ENCODE measurements around the gene MAP3K13.
"Not testable (repeated sequence)": the region's sequence is repeated elsewhere in the genome, so short reads cannot be mapped to it uniquely, and the experiment has no call there.

MAP3K13 gene

GRCh38 chr3:185470323-185470722 is 107.4 kb downstream of the MAP3K13 start:
- no peaks in the 10 kb centered on the region for H3K27me3 ChIP-seq (ENCODE audit: control insufficient read depth in 3 of 3, insufficient read depth in 3 of 3, low read depth in 1 of 3, low read length in 3 of 3)
- H2BK12ac ChIP-seq (ENCODE audit: low read length), result no peak overlapping the region
- no peaks in the 10 kb centered on the region for H3K9me3 ChIP-seq (replicated peaks in 1 of 2; ENCODE audit: control insufficient read depth in 2 of 2, insufficient read depth in 1 of 2, low read depth in 1 of 2, low read length in 2 of 2)
- peaks cover 4 to 26% of the 10 kb centered on the region in 2 donors for H3K36me3 ChIP-seq (replicated peaks in 1 of 2; ENCODE audit: control insufficient read depth in 2 of 2, insufficient read depth in 2 of 2, low read length in 2 of 2)
- H3K18ac ChIP-seq (ENCODE audit: low read length), result no peak overlapping the region
- no peak overlapping the region for H4K8ac ChIP-seq (ENCODE audit: low read depth, low read length)
- H2BK15ac ChIP-seq (ENCODE audit: low read length), result no peak overlapping the region
- H3K4me2 ChIP-seq (ENCODE audit: insufficient read depth, low read length, poor library complexity, severe bottlenecking), result no peak overlapping the region
- H2AFZ ChIP-seq (ENCODE audit: low read length), result no peak overlapping the region
- no peak overlapping the region for H2BK5ac ChIP-seq (ENCODE audit: low read length)
- no peaks in the 10 kb centered on the region for H3K4me1 ChIP-seq (ENCODE audit: control insufficient read depth in 2 of 2, insufficient read depth in 1 of 2, low read depth in 1 of 2, low read length in 2 of 2)
- H3K14ac ChIP-seq (ENCODE audit: low read length), result no peak overlapping the region
- no peak overlapping the region for H3K27ac ChIP-seq (replicated peaks; ENCODE audit: low read length)
- H3K9ac ChIP-seq (ENCODE audit: low read depth, low read length, poor library complexity), result no peak overlapping the region
- no peak overlapping the region for H3K23ac ChIP-seq (ENCODE audit: low read depth, low read length, poor library complexity)
- no peak for DNase-seq (ENCODE audit: low spot score)
- H4K91ac ChIP-seq (ENCODE audit: low read depth, low read length, poor library complexity), result no peak overlapping the region
- no peak overlapping the region for H3K4me3 ChIP-seq (ENCODE audit: low read length in 2 of 2)
- H3K79me1 ChIP-seq (ENCODE audit: low read depth, low read length), result no peaks in the 10 kb centered on the region
- H3K4ac ChIP-seq (ENCODE audit: low read length), result no peak overlapping the region
- H2AK5ac ChIP-seq (ENCODE audit: low read depth, low read length), result no peak overlapping the region
- no CpG with 5 or more reads among the region's 3 CpGs for WGBS, 2 donors (ENCODE audit: extremely low coverage in 2 of 2, insufficient read length in 2 of 2, insufficient replicate concordance in 1 of 2)
- no peak overlapping the region for H2BK120ac ChIP-seq (ENCODE audit: low read depth, low read length)

DNA sequence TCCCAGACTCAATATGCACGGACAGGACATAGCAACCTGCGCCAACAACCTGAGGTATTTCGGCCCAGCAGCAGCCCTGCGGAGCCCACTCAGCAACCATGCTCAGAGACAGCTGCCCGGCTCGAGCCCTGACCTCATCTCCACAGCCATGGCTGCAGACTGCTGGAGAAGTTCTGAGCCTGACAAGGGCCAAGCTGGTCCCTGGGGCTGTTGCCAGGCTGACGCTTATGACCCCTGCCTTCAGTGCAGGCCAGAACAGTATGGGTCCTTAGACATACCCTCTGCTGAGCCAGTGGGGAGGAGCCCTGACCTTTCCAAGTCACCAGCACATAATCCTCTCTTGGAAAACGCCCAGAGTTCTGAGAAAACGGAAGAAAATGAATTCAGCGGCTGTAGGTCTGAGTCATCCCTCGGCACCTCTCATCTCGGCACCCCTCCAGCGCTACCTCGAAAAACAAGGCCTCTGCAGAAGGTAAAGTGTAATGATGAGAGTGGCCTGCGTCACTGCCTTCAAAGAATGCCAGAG is 110.4 kb downstream of the MAP3K13 start:
- H3K9ac ChIP-seq (ENCODE audit: low read depth, low read length, poor library complexity), result no peak overlapping the region
- no peaks in the 10 kb centered on the region for H3K79me1 ChIP-seq (ENCODE audit: low read depth, low read length)
- H3K14ac ChIP-seq (ENCODE audit: low read length), result no peak overlapping the region
- H2AFZ ChIP-seq (ENCODE audit: low read length), result no peak overlapping the region
- H3K4ac ChIP-seq (ENCODE audit: low read length), result no peak overlapping the region
- H2BK15ac ChIP-seq (ENCODE audit: low read length), result no peak overlapping the region
- H4K91ac ChIP-seq (ENCODE audit: low read depth, low read length, poor library complexity), result no peak overlapping the region
- H2BK120ac ChIP-seq (ENCODE audit: low read depth, low read length), result no peak overlapping the region
- no peak overlapping the region for H3K27ac ChIP-seq (replicated peaks; ENCODE audit: low read length)
- no peak overlapping the region for H3K4me2 ChIP-seq (ENCODE audit: insufficient read depth, low read length, poor library complexity, severe bottlenecking)
- no peaks in the 10 kb centered on the region for H3K4me1 ChIP-seq (ENCODE audit: control insufficient read depth in 2 of 2, insufficient read depth in 1 of 2, low read depth in 1 of 2, low read length in 2 of 2)
- H3K9me3 ChIP-seq (replicated peaks in 1 of 2; ENCODE audit: control insufficient read depth in 2 of 2, insufficient read depth in 1 of 2, low read depth in 1 of 2, low read length in 2 of 2), result no peaks in the 10 kb centered on the region
- H3K27me3 ChIP-seq (ENCODE audit: control insufficient read depth in 3 of 3, insufficient read depth in 3 of 3, low read depth in 1 of 3, low read length in 3 of 3), result no peaks in the 10 kb centered on the region
- WGBS, 2 donors (ENCODE audit: extremely low coverage in 2 of 2, insufficient read length in 2 of 2, insufficient replicate concordance in 1 of 2), result no CpG with 5 or more reads among the region's 15 CpGs
- no peak overlapping the region for H3K18ac ChIP-seq (ENCODE audit: low read length)
- H2AK5ac ChIP-seq (ENCODE audit: low read depth, low read length), result no peak overlapping the region
- H3K36me3 ChIP-seq (replicated peaks in 1 of 2; ENCODE audit: control insufficient read depth in 2 of 2, insufficient read depth in 2 of 2, low read length in 2 of 2), result peaks cover 0 to 9% of the 10 kb centered on the region in 2 donors
- no peak overlapping the region for H2BK12ac ChIP-seq (ENCODE audit: low read length)
- H3K23ac ChIP-seq (ENCODE audit: low read depth, low read length, poor library complexity), result no peak overlapping the region
- H4K8ac ChIP-seq (ENCODE audit: low read depth, low read length), result no peak overlapping the region
- H3K4me3 ChIP-seq (ENCODE audit: low read length in 2 of 2), result no peak overlapping the region
- DNase-seq (ENCODE audit: low spot score), result no peak
- H2BK5ac ChIP-seq (ENCODE audit: low read length), result no peak overlapping the region

GRCh38 chr3:185474922-185475321 is 112.0 kb downstream of the MAP3K13 start:
- not testable (repeated sequence) for H3K9ac ChIP-seq (ENCODE audit: low read depth, low read length, poor library complexity); H2BK5ac ChIP-seq (ENCODE audit: low read length); H4K8ac ChIP-seq (ENCODE audit: low read depth, low read length); DNase-seq (ENCODE audit: low spot score); H2BK12ac ChIP-seq (ENCODE audit: low read length); H3K4me1 ChIP-seq (ENCODE audit: control insufficient read depth in 2 of 2, insufficient read depth in 1 of 2, low read depth in 1 of 2, low read length in 2 of 2); H2AK5ac ChIP-seq (ENCODE audit: low read depth, low read length); H3K27me3 ChIP-seq (ENCODE audit: control insufficient read depth in 3 of 3, insufficient read depth in 3 of 3, low read depth in 1 of 3, low read length in 3 of 3); H3K9me3 ChIP-seq (replicated peaks in 1 of 2; ENCODE audit: control insufficient read depth in 2 of 2, insufficient read depth in 1 of 2, low read depth in 1 of 2, low read length in 2 of 2); H3K14ac ChIP-seq (ENCODE audit: low read length); H3K4me2 ChIP-seq (ENCODE audit: insufficient read depth, low read length, poor library complexity, severe bottlenecking); H4K91ac ChIP-seq (ENCODE audit: low read depth, low read length, poor library complexity); H3K23ac ChIP-seq (ENCODE audit: low read depth, low read length, poor library complexity); H3K4ac ChIP-seq (ENCODE audit: low read length); H2AFZ ChIP-seq (ENCODE audit: low read length); H3K27ac ChIP-seq (replicated peaks; ENCODE audit: low read length); H2BK15ac ChIP-seq (ENCODE audit: low read length); H3K79me1 ChIP-seq (ENCODE audit: low read depth, low read length); H3K18ac ChIP-seq (ENCODE audit: low read length); H3K4me3 ChIP-seq (ENCODE audit: low read length in 2 of 2); H3K36me3 ChIP-seq (replicated peaks in 1 of 2; ENCODE audit: control insufficient read depth in 2 of 2, insufficient read depth in 2 of 2, low read length in 2 of 2); H2BK120ac ChIP-seq (ENCODE audit: low read depth, low read length)
- no CpG with 5 or more reads among the region's 6 CpGs for WGBS, 2 donors (ENCODE audit: extremely low coverage in 2 of 2, insufficient read length in 2 of 2, insufficient replicate concordance in 1 of 2)

DNA sequence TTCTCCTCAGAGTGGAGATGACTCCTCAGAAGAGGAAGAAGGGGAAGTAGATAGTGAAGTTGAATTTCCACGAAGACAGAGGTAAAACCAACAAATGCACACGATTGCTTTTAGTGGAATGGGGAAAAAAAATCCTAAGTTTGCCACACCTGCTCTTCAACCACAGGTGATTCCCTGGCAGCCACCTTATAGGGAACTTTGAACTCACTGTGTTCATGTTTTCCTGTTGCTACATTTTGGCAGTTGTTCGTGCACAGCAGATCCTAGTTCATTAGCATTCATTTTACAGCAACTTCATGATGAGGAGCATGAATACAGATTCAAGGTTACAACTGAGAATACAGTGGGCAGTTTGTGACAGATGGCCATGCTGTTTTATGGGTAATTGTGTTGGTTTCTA is 114.4 kb downstream of the MAP3K13 start:
- Histone ChIP-seq H3K18ac (ENCODE audit: low read length) (no peak overlapping the region), H2AFZ (ENCODE audit: low read length) (no peak overlapping the region), H3K79me1 (ENCODE audit: low read depth, low read length) (no peaks in the 10 kb centered on the region), H4K91ac (ENCODE audit: low read depth, low read length, poor library complexity) (no peak overlapping the region), H2BK120ac (ENCODE audit: low read depth, low read length) (no peak overlapping the region), H2BK5ac (ENCODE audit: low read length) (no peak overlapping the region), H3K27ac (replicated peaks; ENCODE audit: low read length) (no peak overlapping the region), H2BK12ac (ENCODE audit: low read length) (no peak overlapping the region), H2BK15ac (ENCODE audit: low read length) (no peak overlapping the region), H3K36me3 (replicated peaks in 1 of 2; ENCODE audit: control insufficient read depth in 2 of 2, insufficient read depth in 2 of 2, low read length in 2 of 2) (peaks cover 0 to 21% of the 10 kb centered on the region in 2 donors), H3K4me2 (ENCODE audit: insufficient read depth, low read length, poor library complexity, severe bottlenecking) (no peak overlapping the region), H3K4ac (ENCODE audit: low read length) (no peak overlapping the region), H3K14ac (ENCODE audit: low read length) (no peak overlapping the region), H3K27me3 (ENCODE audit: control insufficient read depth in 3 of 3, insufficient read depth in 3 of 3, low read depth in 1 of 3, low read length in 3 of 3) (no peaks in the 10 kb centered on the region), H3K9ac (ENCODE audit: low read depth, low read length, poor library complexity) (no peak overlapping the region), H4K8ac (ENCODE audit: low read depth, low read length) (no peak overlapping the region), H3K9me3 (replicated peaks in 1 of 2; ENCODE audit: control insufficient read depth in 2 of 2, insufficient read depth in 1 of 2, low read depth in 1 of 2, low read length in 2 of 2) (no peaks in the 10 kb centered on the region), H2AK5ac (ENCODE audit: low read depth, low read length) (no peak overlapping the region), H3K23ac (ENCODE audit: low read depth, low read length, poor library complexity) (no peak overlapping the region), H3K4me3 (ENCODE audit: low read length in 2 of 2) (no peak overlapping the region), H3K4me1 (ENCODE audit: control insufficient read depth in 2 of 2, insufficient read depth in 1 of 2, low read depth in 1 of 2, low read length in 2 of 2) (no peaks in the 10 kb centered on the region)
- DNase-seq (ENCODE audit: low spot score), result no peak
- WGBS, 2 donors (ENCODE audit: extremely low coverage in 2 of 2, insufficient read length in 2 of 2, insufficient replicate concordance in 1 of 2), result no CpG with 5 or more reads among the region's 3 CpGs
